ENCODE measurements around the gene ERGIC2.

The ERGIC2 gene

GRCh38 chr12:29374012-29374411 lies 7.0 kb downstream of the ERGIC2 start:
- no peak for DNase-seq

GRCh38 chr12:29365091-29365490 lies 15.9 kb downstream of the ERGIC2 start:
- no peak for DNase-seq

GRCh38 chr12:29354954-29355353 lies 26.0 kb downstream of the ERGIC2 start:
- DNase-seq, result no peak

- no peak for DNase-seq
Observed at GRCh38 chr12:29350080-29350479, 30.9 kb downstream of the ERGIC2 start.

GRCh38 chr12:29346769-29347421 lies 34.1 kb downstream of the ERGIC2 start:
- DNase-seq, result no peak

GRCh38 chr12:29343022-29343799 lies 37.8 kb downstream of the ERGIC2 start:
- DNase-seq, result no peak

- DNase-seq, result no peak
Observed at GRCh38 chr12:29337325-29337724, 43.6 kb downstream of the ERGIC2 start.

GRCh38 chr12:29334937-29335336 lies 46.0 kb downstream of the ERGIC2 start:
- no peak for DNase-seq

- no peak for DNase-seq
Observed at GRCh38 chr12:29333178-29333577, 47.8 kb downstream of the ERGIC2 start.

- DNase-seq, result no peak
Observed at GRCh38 chr12:29329411-29329810, 51.6 kb downstream of the ERGIC2 start.

GRCh38 chr12:29322157-29322556 lies 58.8 kb downstream of the ERGIC2 start:
- no peak for DNase-seq

- DNase-seq, result no peak
Observed at GRCh38 chr12:29320295-29321085, 60.5 kb downstream of the ERGIC2 start.

GRCh38 chr12:29317556-29318363 lies 63.2 kb downstream of the ERGIC2 start:
- DNase-seq, result no peak

GRCh38 chr12:29316752-29317151 lies 64.2 kb downstream of the ERGIC2 start:
- DNase-seq, result no peak

GRCh38 chr12:29314416-29314815 lies 66.6 kb downstream of the ERGIC2 start:
- no peak for DNase-seq

GRCh38 chr12:29310899-29311298 lies 70.1 kb downstream of the ERGIC2 start:
- no peak for DNase-seq

- no peak for DNase-seq
Observed at GRCh38 chr12:29309320-29309902, 71.6 kb downstream of the ERGIC2 start.

- DNase-seq, result no peak
Observed at GRCh38 chr12:29306682-29307081, 74.3 kb downstream of the ERGIC2 start.

- DNase-seq, result no peak
Observed at GRCh38 chr12:29306266-29306665, 74.7 kb downstream of the ERGIC2 start.

GRCh38 chr12:29304388-29304787 lies 76.6 kb downstream of the ERGIC2 start:
- no peak for DNase-seq

GRCh38 chr12:29301114-29301513 lies 79.9 kb downstream of the ERGIC2 start:
- no peak for DNase-seq

- DNase-seq, result no peak
Observed at GRCh38 chr12:29299633-29300032, 81.3 kb downstream of the ERGIC2 start.
